Chondrocyte (in vitro differentiated cells): ENCODE results near the gene SPANXA2. TPM values are rescaled to one million over a fixed set of nuclear protein-coding genes. Genes with fewer than 3 reads are reported as not detected.
A peak's percentile ranks its signal among the peaks of the same experiment; 100 is the strongest.
"Not testable (repeated sequence)": the region's sequence is repeated elsewhere in the genome, so short reads cannot be mapped to it uniquely, and the experiment has no call there.

ENCODE experiments used
- DNase-seq: peaks from one replicate; pipeline ENCODE4 v3.0.0; 2021; ENCODE audit warnings: mixed read lengths, low spot score
- H3K27ac Mint-ChIP-seq: one replicate; pipeline ENCODE4 v1.8.0; 2021; ENCODE audit warnings: mild to moderate bottlenecking, moderate library complexity, mixed read lengths; ENCODE audit not compliant: unreplicated experiment
- H3K27me3 Mint-ChIP-seq: 2 replicates; pipeline ENCODE4 v1.8.0; 2021; ENCODE audit warnings: low read depth, mixed read lengths
- H3K36me3 Mint-ChIP-seq: 2 replicates; pipeline ENCODE4 v1.8.0; 2021; ENCODE audit warnings: low read depth, mixed read lengths
- H3K4me1 Mint-ChIP-seq: 2 replicates; pipeline ENCODE4 v1.8.0; 2021; ENCODE audit warnings: low read depth, mild to moderate bottlenecking, mixed read lengths
- H3K4me3 Mint-ChIP-seq: one replicate; pipeline ENCODE4 v1.8.0; 2021; ENCODE audit warnings: mild to moderate bottlenecking, moderate library complexity, mixed read lengths; ENCODE audit not compliant: unreplicated experiment
- H3K9me3 Mint-ChIP-seq: 2 replicates; pipeline ENCODE4 v1.8.0; 2021; ENCODE audit warnings: low read depth, mixed read lengths
- CTCF ChIP-seq: fragments of 200-600 bp; sonication (generic); IDR thresholded peaks from 2 replicates; pipeline ENCODE4 v1.5.0; 2021; ENCODE audit warnings: antibody characterized with exemption, mild to moderate bottlenecking, moderate library complexity
- long read RNA-seq: library from polyadenylated mRNA; stranded (forward); transcript quantifications from one replicate; pipeline ENCODE4 v2.0.0, GENCODE V29; 2021
- total RNA-seq: library from RNA; stranded (reverse); gene quantifications from 3 replicates; pipeline ENCODE4 v1.2.1, GENCODE V29; 2021

The SPANXA2 gene
- not detected in 3 replicates for total RNA-seq
- long read RNA-seq: 0 reads

- H3K4me3 Mint-ChIP-seq, H3K9me3 Mint-ChIP-seq, DNase-seq, H3K27ac Mint-ChIP-seq, H3K36me3 Mint-ChIP-seq, H3K4me1 Mint-ChIP-seq, H3K27me3 Mint-ChIP-seq: not testable (repeated sequence)
These were observed at the start of gene SPANXA2 for GRCh38 chrX:141589408-141589807. Gene SPANXA2 (plus strand): TSS chrX:141589708. CDS start chrX:141589768, 60 bp downstream.

GRCh38 chrX:141542551-141542950, 47.0 kb upstream of the SPANXA2 start:
- H3K36me3 Mint-ChIP-seq, H3K27me3 Mint-ChIP-seq, H3K27ac Mint-ChIP-seq, H3K9me3 Mint-ChIP-seq, H3K4me1 Mint-ChIP-seq, H3K4me3 Mint-ChIP-seq: not testable (repeated sequence)
- DNase-seq: peak; percentile 48

- not testable (repeated sequence) for H3K4me3 Mint-ChIP-seq, DNase-seq, H3K4me1 Mint-ChIP-seq, H3K27me3 Mint-ChIP-seq, H3K36me3 Mint-ChIP-seq, H3K27ac Mint-ChIP-seq, H3K9me3 Mint-ChIP-seq
These were observed 4.9 kb upstream of the SPANXA2 start, which contains the start of gene SPANXA1 for GRCh38 chrX:141584638-141585037. Gene SPANXA1 (minus strand): TSS chrX:141584738. CDS start chrX:141584678, 60 bp downstream.

GRCh38 chrX:141609111-141609510, 19.6 kb downstream of the SPANXA2 start:
- no peak overlapping the region for H3K4me3 Mint-ChIP-seq
- no peaks in the 10 kb centered on the region for H3K27me3 Mint-ChIP-seq
- H3K36me3 Mint-ChIP-seq: no peaks in the 10 kb centered on the region
- H3K9me3 Mint-ChIP-seq: peaks cover 11% of the 10 kb centered on the region
- no peaks in the 10 kb centered on the region for H3K4me1 Mint-ChIP-seq
- no peak for DNase-seq
- H3K27ac Mint-ChIP-seq: no peak overlapping the region
- no peak for TF ChIP-seq CTCF

GRCh38 chrX:141619336-141619735, 29.8 kb downstream of the SPANXA2 start:
- Mint-ChIP-seq H3K27ac (no peak overlapping the region), H3K4me1 (no peaks in the 10 kb centered on the region), H3K9me3 (peaks cover 15% of the 10 kb centered on the region), H3K36me3 (no peaks in the 10 kb centered on the region), H3K4me3 (no peak overlapping the region), H3K27me3 (no peaks in the 10 kb centered on the region)
- no peak for DNase-seq
- TF ChIP-seq CTCF: no peak

- no peak overlapping the region for H3K27ac Mint-ChIP-seq
- no peaks in the 10 kb centered on the region for H3K27me3 Mint-ChIP-seq
- H3K4me3 Mint-ChIP-seq: no peak overlapping the region
- DNase-seq: no peak
- H3K9me3 Mint-ChIP-seq: peaks cover 36% of the 10 kb centered on the region
- no peaks in the 10 kb centered on the region for H3K4me1 Mint-ChIP-seq
- no peaks in the 10 kb centered on the region for H3K36me3 Mint-ChIP-seq
- TF ChIP-seq CTCF: no peak
These were observed 42.6 kb downstream of the SPANXA2 start for GRCh38 chrX:141632124-141632523.

- Mint-ChIP-seq H3K9me3 (peaks cover 27% of the 10 kb centered on the region), H3K4me3 (no peak overlapping the region), H3K27me3 (no peaks in the 10 kb centered on the region), H3K4me1 (no peaks in the 10 kb centered on the region), H3K36me3 (no peaks in the 10 kb centered on the region), H3K27ac (no peak overlapping the region)
- no peak for TF ChIP-seq CTCF
- DNase-seq: no peak
These were observed 49.0 kb downstream of the SPANXA2 start for GRCh38 chrX:141638550-141638949.
